DND-41 (cell line): Measurements from ENCODE around the gene TXNIP.

ENCODE experiments used
- ATAC-seq: fragments of 200-7000 bp; cut with Tn5 transposase; 3 replicates; pipeline ENCODE4 v1.9.1; 2021; ENCODE audit warnings: low read depth; ENCODE audit not compliant: insufficient read depth
- DNase-seq: peaks from one replicate; pipeline ENCODE4 v3.0.0-alpha.2; 2020
- H2AFZ ChIP-seq: 2 replicates; pipeline ENCODE4 v1.6.0; 2012; ENCODE audit warnings: low read depth, low read length
- H3K27ac ChIP-seq: 2 replicates; pipeline ENCODE4 v1.5.1; 2012; ENCODE audit warnings: low read length, inconsistent platforms
- H3K27me3 ChIP-seq: fragments of 200-600 bp; sonication (generic); 2 replicates; pipeline ENCODE4 v1.6.0; 2012; ENCODE audit warnings: low read length, mild to moderate bottlenecking, inconsistent platforms; ENCODE audit not compliant: insufficient read depth, poor library complexity
- H3K36me3 ChIP-seq: 2 replicates; pipeline ENCODE4 v1.5.1; 2012; ENCODE audit warnings: low read length, inconsistent platforms; ENCODE audit not compliant: insufficient read depth
- H3K4me1 ChIP-seq: 2 replicates; pipeline ENCODE4 v1.5.1; 2012; ENCODE audit warnings: mild to moderate bottlenecking, low read length; ENCODE audit not compliant: insufficient read depth
- H3K4me2 ChIP-seq: 2 replicates; pipeline ENCODE4 v1.6.0; 2012; ENCODE audit warnings: mild to moderate bottlenecking, moderate library complexity, low read length, inconsistent platforms; ENCODE audit not compliant: insufficient read depth
- H3K4me3 ChIP-seq, 2 experiments: fragments of 200-600 bp in 1 of 2; shearing (Covaris generic) in 1 of 2; 2 replicates each; pipeline ENCODE4 v1.5.1; 2012 to 2016; ENCODE audit warnings: inconsistent platforms in 2 of 2, low read length in 2 of 2, mild to moderate bottlenecking in 2 of 2, low read depth in 1 of 2, moderate library complexity in 1 of 2
- H3K79me2 ChIP-seq: 2 replicates; pipeline ENCODE4 v1.6.0; 2012; ENCODE audit warnings: low read length, inconsistent platforms; ENCODE audit not compliant: insufficient read depth
- H3K9ac ChIP-seq: 2 replicates; pipeline ENCODE4 v1.6.0; 2012; ENCODE audit warnings: low read depth, mild to moderate bottlenecking, inconsistent platforms, low read length, moderate library complexity
- H3K9me3 ChIP-seq: 2 replicates; pipeline ENCODE4 v1.5.1; 2012; ENCODE audit warnings: low read length, moderate library complexity, mild to moderate bottlenecking, inconsistent platforms; ENCODE audit not compliant: insufficient read depth, severe bottlenecking
- H4K20me1 ChIP-seq: 2 replicates; pipeline ENCODE4 v1.6.0; 2012; ENCODE audit warnings: low read length; ENCODE audit not compliant: insufficient read depth
- EZH2 ChIP-seq: IDR thresholded peaks from 3 replicates; pipeline ENCODE4 v1.6.1; 2012; ENCODE audit warnings: borderline replicate concordance, low read depth, mild to moderate bottlenecking, moderate library complexity, low read length, inconsistent platforms; ENCODE audit not compliant: severe bottlenecking
- TF ChIP-seq, protein P1 (sequence below): IDR thresholded peaks from 2 replicates; pipeline ENCODE4 v1.5.1; 2012; ENCODE audit warnings: borderline replicate concordance, low read length, moderate library complexity, mild to moderate bottlenecking; ENCODE audit not compliant: poor library complexity, severe bottlenecking; ENCODE audit errors: extremely low read depth

The TXNIP gene

DNA sequence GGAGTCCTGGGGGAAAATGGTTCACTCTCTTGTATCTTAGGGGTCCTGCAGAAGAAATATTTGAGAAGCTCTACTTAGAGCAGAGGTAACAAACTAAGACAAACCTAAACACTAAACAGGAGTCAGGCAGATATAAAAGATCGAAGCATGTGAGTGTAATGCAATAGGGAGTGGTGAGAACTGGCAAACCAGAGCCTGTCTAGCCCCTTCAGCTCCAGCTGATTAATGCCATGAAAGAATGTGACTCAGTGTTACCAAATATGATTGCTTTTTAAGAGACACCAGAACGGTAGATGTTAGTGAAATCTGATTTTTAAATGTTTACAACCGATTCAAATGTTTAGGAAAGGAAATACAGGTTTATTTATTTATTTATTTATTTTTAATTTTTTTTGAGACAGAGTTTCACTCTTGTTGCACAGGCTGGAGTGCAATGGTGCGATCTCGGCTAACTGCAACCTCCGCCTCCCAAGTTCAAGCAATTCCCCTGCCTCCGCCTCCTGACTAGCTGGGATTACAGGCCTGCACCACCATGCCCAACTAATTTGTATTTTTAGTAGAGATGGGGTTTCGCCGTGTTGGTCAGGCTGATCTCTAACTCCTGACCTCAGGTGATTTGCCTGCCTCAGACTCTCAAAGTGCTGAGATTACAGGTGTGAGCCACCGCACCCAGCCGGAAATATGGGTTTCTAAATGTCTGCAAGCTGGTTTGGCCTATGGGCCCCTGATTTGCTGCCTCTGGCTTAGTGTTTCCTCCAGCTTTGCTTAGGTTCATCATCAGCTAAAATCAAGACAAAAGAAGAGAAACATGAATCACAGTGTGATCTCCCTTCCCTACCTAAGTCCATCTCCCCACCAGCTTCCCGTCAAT lies 12.2 kb downstream of the TXNIP start:
- no peak overlapping the region for H3K27ac ChIP-seq
- H3K4me1 ChIP-seq, result peaks cover 23% of the 10 kb centered on the region
- H3K9ac ChIP-seq, result no peak overlapping the region
- H3K79me2 ChIP-seq, result no peaks in the 10 kb centered on the region
- no peaks in the 10 kb centered on the region for H3K9me3 ChIP-seq
- ATAC-seq, result no peak
- no peak for DNase-seq
- H3K36me3 ChIP-seq, result no peaks in the 10 kb centered on the region
- H4K20me1 ChIP-seq, result no peaks in the 10 kb centered on the region
- TF ChIP-seq, protein P1, sequence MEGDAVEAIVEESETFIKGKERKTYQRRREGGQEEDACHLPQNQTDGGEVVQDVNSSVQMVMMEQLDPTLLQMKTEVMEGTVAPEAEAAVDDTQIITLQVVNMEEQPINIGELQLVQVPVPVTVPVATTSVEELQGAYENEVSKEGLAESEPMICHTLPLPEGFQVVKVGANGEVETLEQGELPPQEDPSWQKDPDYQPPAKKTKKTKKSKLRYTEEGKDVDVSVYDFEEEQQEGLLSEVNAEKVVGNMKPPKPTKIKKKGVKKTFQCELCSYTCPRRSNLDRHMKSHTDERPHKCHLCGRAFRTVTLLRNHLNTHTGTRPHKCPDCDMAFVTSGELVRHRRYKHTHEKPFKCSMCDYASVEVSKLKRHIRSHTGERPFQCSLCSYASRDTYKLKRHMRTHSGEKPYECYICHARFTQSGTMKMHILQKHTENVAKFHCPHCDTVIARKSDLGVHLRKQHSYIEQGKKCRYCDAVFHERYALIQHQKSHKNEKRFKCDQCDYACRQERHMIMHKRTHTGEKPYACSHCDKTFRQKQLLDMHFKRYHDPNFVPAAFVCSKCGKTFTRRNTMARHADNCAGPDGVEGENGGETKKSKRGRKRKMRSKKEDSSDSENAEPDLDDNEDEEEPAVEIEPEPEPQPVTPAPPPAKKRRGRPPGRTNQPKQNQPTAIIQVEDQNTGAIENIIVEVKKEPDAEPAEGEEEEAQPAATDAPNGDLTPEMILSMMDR, result no peak
- no peak for TF ChIP-seq EZH2
- H3K4me2 ChIP-seq, result no peak overlapping the region
- no peak overlapping the region for H3K4me3 ChIP-seq
- no peak overlapping the region for H2AFZ ChIP-seq
- no peaks in the 10 kb centered on the region for H3K27me3 ChIP-seq

DNA sequence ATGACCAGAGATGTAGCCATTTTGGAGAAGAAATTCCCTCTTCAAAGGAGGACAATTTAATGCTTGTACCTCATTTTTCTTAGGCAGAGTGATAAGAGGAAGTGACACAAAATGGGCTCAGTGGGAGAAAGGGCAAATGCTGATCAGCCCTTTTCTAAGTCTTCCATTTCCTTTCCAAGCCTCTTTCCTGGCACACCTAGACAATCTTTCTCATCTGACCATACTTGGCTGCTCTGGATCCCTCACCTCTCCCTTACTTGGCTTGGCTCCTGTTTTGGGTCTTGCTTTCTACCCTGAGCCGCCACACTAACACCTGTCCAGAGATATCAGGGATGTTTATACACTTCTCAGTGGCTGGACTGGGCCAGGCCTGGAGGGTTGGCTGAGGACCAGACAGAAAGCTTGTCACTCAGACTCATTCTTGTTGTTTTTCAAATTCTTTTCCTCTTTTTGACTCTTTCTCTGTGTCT lies 13.1 kb downstream of the TXNIP start:
- DNase-seq (no peak), ATAC-seq (no peak)
- Histone ChIP-seq H3K9me3 (no peaks in the 10 kb centered on the region), H4K20me1 (no peaks in the 10 kb centered on the region), H3K4me2 (no peak overlapping the region), H3K4me1 (peaks cover 33% of the 10 kb centered on the region), H3K4me3 (no peak overlapping the region), H3K36me3 (peaks cover 3% of the 10 kb centered on the region; the same call in 1 of the 2 replicates), H3K27ac (no peak overlapping the region), H3K9ac (no peak overlapping the region), H2AFZ (no peak overlapping the region), H3K79me2 (no peaks in the 10 kb centered on the region), H3K27me3 (no peaks in the 10 kb centered on the region)
- TF ChIP-seq, protein P1, result no peak
- no peak for TF ChIP-seq EZH2

DNA sequence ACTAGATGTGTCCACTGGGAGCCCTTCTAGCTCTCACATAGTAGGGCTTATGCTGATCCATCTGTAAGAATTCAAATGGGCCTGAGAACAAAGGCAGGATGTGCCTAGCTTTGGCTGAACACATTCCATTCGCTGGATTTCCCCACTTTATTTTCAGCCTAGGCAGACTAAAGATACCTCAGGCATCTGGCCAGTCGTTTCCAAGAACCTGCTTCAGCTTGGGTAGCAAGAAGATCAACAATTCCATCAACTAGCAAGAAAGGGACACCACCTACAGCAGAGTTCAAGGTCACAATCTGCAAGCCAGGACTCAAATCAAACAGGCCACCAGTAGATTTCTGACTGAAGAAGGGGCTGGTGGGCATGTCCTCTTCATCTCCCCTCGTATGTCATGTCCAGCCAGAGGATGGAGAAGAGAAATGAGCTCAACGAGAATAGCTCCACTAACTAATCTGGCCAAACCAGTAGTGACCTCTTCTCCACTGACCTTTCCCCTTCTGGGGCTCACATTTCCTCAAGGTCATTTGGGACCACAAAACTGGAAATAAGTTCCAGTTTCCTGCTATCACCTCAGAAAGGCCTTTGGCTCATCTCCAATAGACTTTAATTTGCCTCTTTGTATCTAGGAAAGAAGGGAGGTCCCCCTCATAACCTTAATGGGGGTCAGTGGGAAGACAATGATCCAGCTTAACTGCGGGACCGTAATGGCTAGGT lies 14.2 kb downstream of the TXNIP start:
- Histone ChIP-seq H3K9ac (no peak overlapping the region), H3K9me3 (no peaks in the 10 kb centered on the region), H3K27me3 (no peaks in the 10 kb centered on the region), H3K79me2 (no peaks in the 10 kb centered on the region), H3K27ac (no peak overlapping the region), H3K4me2 (no peak overlapping the region), H4K20me1 (no peaks in the 10 kb centered on the region), H2AFZ (no peak overlapping the region), H3K4me3 (no peak overlapping the region), H3K4me1 (peaks cover 44% of the 10 kb centered on the region), H3K36me3 (peaks cover 7% of the 10 kb centered on the region; the same call in 1 of the 2 replicates)
- DNase-seq (no peak), ATAC-seq (no peak)
- TF ChIP-seq, protein P1, result no peak
- no peak for TF ChIP-seq EZH2
